H1 (cell line): ENCODE data around the gene MARK4. TPM values are rescaled to one million over a fixed set of nuclear protein-coding genes. Genes with fewer than 3 reads are reported as not detected.

Source experiments
- CTCF ChIA-PET: fragments of 300-600 bp; sonication (Branson Sonifier 250); formaldehyde crosslinking; loops from one replicate; lab custom pipeline; 2021; ENCODE audit not compliant: partially characterized antibody; lab: Charles Lee
- POLR2A ChIA-PET: fragments of 300-600 bp; sonication (Branson Sonifier 250); formaldehyde crosslinking; loops from one replicate; lab custom pipeline; 2021; ENCODE audit warnings: inconsistent platforms; ENCODE audit not compliant: partially characterized antibody; lab: Charles Lee
- DNase-seq, 2 experiments: peaks; one replicate each; pipeline versions ENCODE4 v3.0.0 to v3.0.0-alpha.2; 2010 to 2022; ENCODE audit warnings: low spot score in 2 of 2, low read depth in 1 of 2, mixed read lengths in 1 of 2
- FAIRE-seq: peaks from 2 replicates; lab custom pipeline; 2011; peaks lifted over from hg19 to GRCh38; lab: Jason Lieb, UNC
- H2AFZ ChIP-seq: 2 replicates; pipeline ENCODE4 v1.8.1; 2012; ENCODE audit warnings: low read length, inconsistent platforms
- H2AK5ac ChIP-seq: 2 replicates; pipeline ENCODE4 v1.6.1; 2013; ENCODE audit warnings: low read depth, low read length
- H2BK120ac ChIP-seq: replicated peaks from 2 replicates; pipeline ENCODE3; 2013; ENCODE audit warnings: low read depth, low read length, inconsistent platforms
- H2BK12ac ChIP-seq: 2 replicates; pipeline ENCODE4 v1.6.1; 2013; ENCODE audit warnings: low read depth, low read length
- H2BK15ac ChIP-seq: 2 replicates; pipeline ENCODE4 v1.6.1; 2013; ENCODE audit warnings: low read length
- H2BK20ac ChIP-seq: 2 replicates; pipeline ENCODE4 v1.6.1; 2013; ENCODE audit warnings: low read length
- H2BK5ac ChIP-seq: 2 replicates; pipeline ENCODE4 v1.6.1; 2013; ENCODE audit warnings: low read depth, low read length
- H3K14ac ChIP-seq: 2 replicates; pipeline ENCODE4 v1.6.1; 2013; ENCODE audit warnings: inconsistent platforms; ENCODE audit not compliant: insufficient read length
- H3K18ac ChIP-seq: 2 replicates; pipeline ENCODE4 v1.6.1; 2013; ENCODE audit warnings: low read length; ENCODE audit errors: extremely low read depth
- H3K23ac ChIP-seq: 2 replicates; pipeline ENCODE4 v1.6.1; 2013; ENCODE audit warnings: inconsistent platforms; ENCODE audit not compliant: insufficient read length
- H3K23me2 ChIP-seq: 2 replicates; pipeline ENCODE4 v1.6.1; 2013; ENCODE audit warnings: low read depth, low read length
- H3K27ac ChIP-seq: 2 replicates; pipeline ENCODE4 v1.6.1; 2011; ENCODE audit warnings: low read depth, low read length, inconsistent platforms
- H3K27me3 ChIP-seq, 4 experiments: replicated peaks in 1 of 4; 1 replicate in 1 of 4; 2 replicates in 3 of 4; pipeline versions ENCODE4 v1.6.1 to v1.8.1; 2011 to 2013; ENCODE audit warnings: low read length in 3 of 4, mild to moderate bottlenecking in 3 of 4, inconsistent platforms in 2 of 4, mixed read lengths in 2 of 4, moderate library complexity in 1 of 4; ENCODE audit not compliant: control insufficient read depth in 3 of 4, insufficient read depth in 3 of 4; ENCODE audit errors: extremely low read depth in 1 of 4
- H3K36me3 ChIP-seq, 4 experiments: 2 replicates each; pipeline versions ENCODE4 v1.6.1 to v1.8.1; 2011 to 2013; ENCODE audit warnings: mild to moderate bottlenecking in 4 of 4, low read length in 3 of 4, moderate library complexity in 2 of 4, control low read depth in 1 of 4, inconsistent platforms in 1 of 4; ENCODE audit not compliant: insufficient read depth in 4 of 4, control insufficient read depth in 2 of 4
- H3K4ac ChIP-seq: replicated peaks from 2 replicates; pipeline ENCODE3; 2013; ENCODE audit warnings: low read length, low read depth, mixed read lengths, inconsistent platforms; ENCODE audit not compliant: insufficient read length
- H3K4me1 ChIP-seq, 4 experiments: replicated peaks in 1 of 4; 1 replicate in 1 of 4; 2 replicates in 3 of 4; pipeline versions ENCODE4 v1.6.1 to v1.8.1; 2011 to 2013; ENCODE audit warnings: low read length in 3 of 4, inconsistent platforms in 2 of 4, mixed read lengths in 1 of 4; ENCODE audit not compliant: insufficient read depth in 4 of 4, control insufficient read depth in 3 of 4
- H3K4me2 ChIP-seq, 2 experiments: 2 replicates each; pipeline versions ENCODE4 v1.6.1 to v1.8.1; 2011 to 2013; ENCODE audit warnings: low read depth in 2 of 2, low read length in 2 of 2, control low read depth in 1 of 2, inconsistent platforms in 1 of 2, mild to moderate bottlenecking in 1 of 2; ENCODE audit not compliant: insufficient read depth in 1 of 2
- H3K4me3 ChIP-seq, 4 experiments: fragments of 200-600, 300-600 bp in 1 of 4; sonication (generic), shearing (Covaris generic), sonication (Bioruptor Twin) in 1 of 4; 2 replicates each; pipeline versions ENCODE4 v1.5.1 to v1.8.1; 2011 to 2016; ENCODE audit warnings: low read length in 4 of 4, low read depth in 3 of 4, control low read depth in 2 of 4, inconsistent platforms in 2 of 4, mild to moderate bottlenecking in 2 of 4, mixed read lengths in 1 of 4, moderate library complexity in 1 of 4; ENCODE audit not compliant: insufficient read depth in 2 of 4; ENCODE audit errors: extremely low read depth in 1 of 4
- H3K56ac ChIP-seq: replicated peaks from 2 replicates; pipeline ENCODE3; 2013; ENCODE audit warnings: low read depth, mild to moderate bottlenecking, mixed read lengths, low read length, inconsistent platforms; ENCODE audit not compliant: insufficient read length
- H3K79me1 ChIP-seq: 2 replicates; pipeline ENCODE4 v1.6.1; 2013; ENCODE audit warnings: low read depth, low read length, control low read depth
- H3K79me2 ChIP-seq, 2 experiments: 2 replicates each; pipeline versions ENCODE4 v1.6.1 to v1.8.1; 2012 to 2013; ENCODE audit warnings: low read length in 2 of 2, mild to moderate bottlenecking in 2 of 2, inconsistent platforms in 1 of 2; ENCODE audit not compliant: insufficient read depth in 2 of 2, control insufficient read depth in 1 of 2
- H3K9ac ChIP-seq, 4 experiments: replicated peaks in 1 of 4; 1 replicate in 1 of 4; 2 replicates in 3 of 4; pipeline versions ENCODE4 v1.6.1 to v1.8.1; 2011 to 2013; ENCODE audit warnings: low read depth in 3 of 4, low read length in 3 of 4, control low read depth in 2 of 4, mild to moderate bottlenecking in 2 of 4, moderate library complexity in 2 of 4, inconsistent platforms in 1 of 4; ENCODE audit errors: extremely low read depth in 1 of 4
- H3K9me3 ChIP-seq, 2 experiments: 2 replicates each; pipeline versions ENCODE4 v1.6.1 to v1.8.1; 2012 to 2013; ENCODE audit warnings: mild to moderate bottlenecking in 2 of 2, moderate library complexity in 2 of 2, control low read depth in 1 of 2, inconsistent platforms in 1 of 2, low read depth in 1 of 2, low read length in 1 of 2, mixed read lengths in 1 of 2; ENCODE audit not compliant: insufficient read depth in 2 of 2
- H4K20me1 ChIP-seq, 2 experiments: replicated peaks in 1 of 2; 2 replicates each; pipeline versions ENCODE3 to v1.8.1; 2011 to 2013; ENCODE audit warnings: inconsistent platforms in 2 of 2, low read length in 2 of 2, mild to moderate bottlenecking in 1 of 2; ENCODE audit not compliant: insufficient read depth in 2 of 2, control insufficient read depth in 1 of 2
- H4K5ac ChIP-seq: 2 replicates; pipeline ENCODE4 v1.6.1; 2013; ENCODE audit warnings: low read length, low read depth, mixed read lengths, inconsistent platforms; ENCODE audit not compliant: insufficient read length
- H4K8ac ChIP-seq: 2 replicates; pipeline ENCODE4 v1.8.0; 2013; ENCODE audit warnings: mild to moderate bottlenecking, moderate library complexity, low read length, inconsistent platforms; ENCODE audit not compliant: insufficient read depth; ENCODE audit errors: extremely low read depth
- H4K91ac ChIP-seq: replicated peaks from 2 replicates; pipeline ENCODE3; 2013; ENCODE audit warnings: low read length, mixed read lengths, inconsistent platforms; ENCODE audit not compliant: insufficient read length
- SP1 ChIP-seq: IDR thresholded peaks from 2 replicates; pipeline ENCODE4 v1.6.1; 2011; ENCODE audit warnings: low read depth, low read length
- TEAD4 ChIP-seq: IDR thresholded peaks from 2 replicates; pipeline ENCODE4 v1.6.1; 2012; ENCODE audit warnings: low read depth, low read length, inconsistent platforms, mixed read lengths
- WGBS, 2 experiments: shearing (Covaris generic) in 1 of 2; methylation state at CpG; one replicate each; pipeline versions ENCODE4 v1.1.6 to v1.1.7; 2013 to 2015; ENCODE audit warnings: low lambda C conversion rate in 2 of 2, mixed read lengths in 2 of 2, inconsistent platforms in 1 of 2, low coverage in 1 of 2, missing lambda C conversion rate in 1 of 2; ENCODE audit not compliant: insufficient replicate concordance in 2 of 2, insufficient coverage in 1 of 2, insufficient read length in 1 of 2; ENCODE audit errors: extremely low coverage in 1 of 2, missing lambda C conversion rate in 1 of 2; 5-methylcytosine and 5-hydroxymethylcytosine counted together
- polyA plus RNA-seq, 7 experiments: library from polyadenylated mRNA; depleted of rRNA in 3 of 7; stranded (reverse) in 5 of 7; unstranded in 2 of 7; fragments of >200 nt in 5 of 7; fragments of 200-250 nt in 2 of 7; gene quantifications; 1 replicate in 5 of 7; 2 replicates in 1 of 7; 4 replicates in 1 of 7; pipeline versions ENCODE4 v1.2.1 to v1.2.3, GENCODE V29; 2011 to 2013; ENCODE audit warnings: missing spikeins in 2 of 7, mixed read lengths in 2 of 7
- total RNA-seq: library from RNA; stranded (reverse); fragmentation: NEBNext Ultra II Directional; extraction: Animal tissue kit (Norgen Biotek cat#: 25700); gene quantifications from 2 replicates; pipeline ENCODE4 v1.2.1, GENCODE V29; 2021

Gene MARK4
- total and polyA plus RNA-seq, 2 of the 8 experiments (the other 6 are each of a cell fraction or from before 2014, with no cell fraction given) = 12.3 to 49.8 TPM

DNA sequence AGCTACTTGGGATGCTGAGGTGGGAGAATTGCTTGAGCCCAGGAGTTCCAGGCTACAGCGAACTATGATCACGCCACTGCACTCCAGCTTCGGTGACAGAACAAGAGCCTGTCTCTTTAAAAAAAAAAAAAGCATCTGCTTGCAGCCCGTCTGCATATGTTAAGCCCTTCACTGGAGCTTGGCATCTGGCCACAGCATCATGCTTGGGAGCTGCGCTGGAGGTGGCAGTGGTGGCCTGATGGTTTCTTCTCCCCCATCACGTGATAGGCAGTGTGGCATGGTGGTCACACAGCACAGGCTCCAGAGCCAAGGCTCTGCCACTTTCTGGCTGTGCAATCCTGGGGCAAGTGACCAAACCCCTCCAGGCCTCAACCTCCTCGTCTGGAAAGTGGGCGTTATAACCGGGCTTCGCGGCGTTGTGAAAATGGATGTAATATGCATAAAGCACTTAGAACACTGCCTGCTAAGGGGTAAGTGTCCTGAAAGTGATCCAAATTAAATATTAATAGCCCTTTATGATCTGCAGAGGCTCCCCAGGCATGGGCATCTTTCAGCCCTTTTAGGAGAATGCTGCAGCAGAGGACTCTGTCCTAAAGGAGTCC lies 24.4 kb downstream of the MARK4 start:
- CTCF ChIA-PET = interaction anchor here (0.8 to 1.2 kb wide), 4 partner anchors 16 to 75 kb away, joined by 3 to 4 read pairs (median 3); no protein-coding TSS in a partner anchor
- POLR2A ChIA-PET = no interaction called here
- H3K4me3 ChIP-seq = no peak overlapping the region

More for the DNA sequence above, 24.4 kb downstream of the MARK4 start:
- no peaks in the 10 kb centered on the region for H3K27me3 ChIP-seq
- H2AK5ac ChIP-seq = no peak overlapping the region
- H2BK15ac ChIP-seq = no peak overlapping the region
- no peak overlapping the region for H3K14ac ChIP-seq
- H2BK12ac ChIP-seq = no peak overlapping the region
- H3K27ac ChIP-seq = no peak overlapping the region
- no peak overlapping the region for H3K4ac ChIP-seq
- H3K9ac ChIP-seq = no peak overlapping the region
- H3K4me1 ChIP-seq = no peaks in the 10 kb centered on the region
- H3K9me3 ChIP-seq = no peaks in the 10 kb centered on the region
- H3K36me3 ChIP-seq = peaks cover 8 to 16% (median 11%) of the 10 kb centered on the region in 4 experiments; a peak in 6 of 8 replicates
- no peaks in the 10 kb centered on the region for H3K23me2 ChIP-seq
- H4K5ac ChIP-seq = no peak overlapping the region
- H4K8ac ChIP-seq = no peak overlapping the region
- H3K79me1 ChIP-seq = no peaks in the 10 kb centered on the region
- no peak overlapping the region for H3K23ac ChIP-seq
- H3K56ac ChIP-seq = no peak overlapping the region
- no peak overlapping the region for H2AFZ ChIP-seq
- H3K18ac ChIP-seq = no peak overlapping the region
- H4K91ac ChIP-seq = no peak overlapping the region
- H4K20me1 ChIP-seq = peaks cover 0 to 2% of the 10 kb centered on the region in 2 experiments
- H2BK120ac ChIP-seq = no peak overlapping the region
- no peak for DNase-seq
- no peak for TF ChIP-seq TEAD4
- TF ChIP-seq SP1 = no peak
- FAIRE-seq = no peak
- H2BK5ac ChIP-seq = no peak overlapping the region
- no peaks in the 10 kb centered on the region for H3K79me2 ChIP-seq
- 93% methylated on average over 12 of the region's 12 CpGs; no CpG with 5 or more reads in 1 of the 2 experiments for WGBS, 2 experiments
- H2BK20ac ChIP-seq = no peak overlapping the region
- no peak overlapping the region for H3K4me2 ChIP-seq
